SH-SY5Y (cell line): Measurements from ENCODE around the gene ABTB2.

ENCODE experiments used
- GATA2 ChIP-seq: IDR thresholded peaks from 2 replicates; pipeline ENCODE4 v1.6.1; 2011; ENCODE audit warnings: mild to moderate bottlenecking, low read depth, low read length
- GATA3 ChIP-seq: IDR thresholded peaks from 2 replicates; pipeline ENCODE4 v1.6.1; 2011; ENCODE audit warnings: low read depth, mild to moderate bottlenecking, low read length, moderate library complexity

Gene ABTB2

DNA sequence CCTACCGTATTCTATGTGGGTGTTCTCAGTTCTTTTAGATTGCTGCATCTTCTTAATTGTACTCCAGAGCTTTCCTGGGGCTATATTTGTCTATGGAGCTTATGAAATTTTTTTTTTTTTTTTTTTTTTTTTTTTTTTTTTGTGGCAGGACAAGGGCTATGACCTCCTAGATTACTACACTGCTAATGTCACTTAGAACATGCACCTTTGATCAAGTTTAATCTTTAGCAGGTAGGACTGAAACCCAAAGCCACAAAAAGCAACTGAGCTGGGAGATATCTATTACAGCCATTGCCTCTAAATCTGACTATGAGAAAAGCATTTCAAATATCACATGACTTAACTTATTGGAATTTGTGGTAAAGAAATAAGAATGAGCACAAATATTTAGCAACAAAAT lies 21.7 kb upstream of the ABTB2 start:
- TF ChIP-seq GATA2 (no peak), GATA3 (no peak)

DNA sequence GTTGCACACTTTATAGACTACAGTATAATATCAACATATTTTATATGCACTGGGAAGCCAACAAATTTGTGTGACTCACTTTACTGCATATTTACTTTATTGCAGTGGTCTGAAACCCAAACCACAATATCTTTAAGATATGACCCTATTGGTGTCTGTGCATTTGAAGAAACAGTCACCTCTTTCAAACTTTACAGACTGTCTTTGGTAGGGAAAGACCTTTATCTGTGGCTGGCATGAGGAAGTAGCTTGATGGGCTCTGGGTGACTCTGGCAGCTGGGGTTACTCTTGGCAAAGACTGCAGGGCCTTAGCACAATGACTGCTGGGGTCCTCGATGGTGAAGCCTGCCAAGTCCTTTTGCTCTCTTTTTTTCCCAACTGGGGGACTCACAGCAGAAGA lies 21.3 kb upstream of the ABTB2 start:
- TF ChIP-seq GATA3 (no peak), GATA2 (no peak)

GRCh38 chr11:34373727-34374126 lies 15.9 kb upstream of the ABTB2 start:
- TF ChIP-seq GATA2 = no peak
- TF ChIP-seq GATA3 = no peak

GRCh38 chr11:34366522-34366921 lies 8.7 kb upstream of the ABTB2 start:
- TF ChIP-seq GATA2 (no peak), GATA3 (no peak)

DNA sequence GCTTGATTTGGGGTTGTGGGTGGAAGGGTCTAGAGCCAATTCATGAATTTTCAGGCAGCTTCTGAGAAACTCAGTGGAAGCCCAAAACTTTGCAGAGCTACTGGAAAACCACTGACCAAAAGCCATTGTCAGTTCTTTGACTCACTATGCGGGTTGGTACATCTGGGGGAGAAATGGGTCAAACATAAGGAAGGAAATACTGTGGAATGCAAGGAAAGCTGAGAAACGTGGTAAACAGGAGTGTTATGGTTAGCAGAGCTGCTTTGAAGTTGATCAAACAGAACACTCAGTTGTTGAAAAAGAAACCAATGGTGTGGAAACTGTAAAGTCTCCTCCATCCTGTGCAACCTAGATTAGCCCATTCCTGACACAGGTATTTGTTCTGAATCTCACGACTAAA lies 6.3 kb upstream of the ABTB2 start:
- TF ChIP-seq GATA2 (no peak), GATA3 (no peak)

DNA sequence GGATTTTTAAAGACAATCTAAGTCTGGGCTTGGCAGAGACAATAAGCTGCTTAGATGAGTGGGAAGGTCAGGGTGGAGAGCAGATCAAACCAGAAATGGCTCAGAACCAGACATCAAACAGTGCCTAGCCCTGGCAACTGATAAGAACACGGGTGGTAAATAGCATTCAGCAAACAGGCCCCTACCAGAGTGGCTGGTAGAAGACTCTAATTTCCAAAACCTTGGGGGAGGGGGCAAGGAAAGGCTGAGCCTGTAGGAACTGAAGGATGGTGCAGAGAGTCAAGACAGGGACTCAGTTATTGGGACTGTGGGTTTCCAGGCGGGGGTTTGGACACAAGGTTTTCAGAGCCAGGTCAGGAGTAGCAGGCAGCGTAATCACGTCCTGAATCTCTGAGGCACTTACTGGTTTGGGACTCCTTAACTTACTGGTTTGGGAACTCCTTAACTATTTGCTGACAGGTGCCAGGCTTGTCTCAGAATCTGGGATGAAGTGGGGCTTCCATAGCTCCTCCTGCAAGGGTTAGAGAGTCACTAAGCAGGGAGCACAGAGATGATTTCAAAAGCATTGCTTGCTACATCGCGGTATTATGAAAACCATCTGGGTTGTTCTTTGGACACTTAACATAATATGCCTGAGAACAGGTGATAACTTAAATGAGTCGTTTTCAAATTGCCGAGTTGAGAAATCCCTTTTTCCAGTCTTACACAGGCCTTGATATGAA lies 5.7 kb upstream of the ABTB2 start:
- TF ChIP-seq GATA2 (no peak), GATA3 (no peak)

DNA sequence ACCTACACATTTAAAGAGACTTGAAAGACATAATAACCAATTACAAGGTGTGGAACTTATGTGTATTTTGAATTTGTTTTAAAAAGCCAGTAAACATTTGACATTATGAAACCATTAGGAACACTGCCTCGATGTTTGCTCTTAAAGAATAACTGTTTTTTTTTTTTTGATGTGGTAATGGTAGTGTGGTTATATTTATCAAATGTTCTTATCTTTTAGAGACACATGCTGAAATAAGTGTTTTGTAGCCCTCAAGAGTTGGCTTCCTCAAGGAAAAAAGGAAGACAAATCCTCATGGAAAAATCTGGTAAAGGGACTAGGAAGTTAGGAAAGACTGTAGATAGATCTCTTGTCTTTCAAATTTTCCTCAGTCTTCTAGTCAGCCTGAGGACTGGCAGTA lies 2.2 kb upstream of the ABTB2 start:
- no peak for TF ChIP-seq GATA3
- no peak for TF ChIP-seq GATA2

- TF ChIP-seq GATA3 = no peak
- no peak for TF ChIP-seq GATA2
Observed at GRCh38 chr11:34359548-34359891, 1.7 kb upstream of the ABTB2 start.

DNA sequence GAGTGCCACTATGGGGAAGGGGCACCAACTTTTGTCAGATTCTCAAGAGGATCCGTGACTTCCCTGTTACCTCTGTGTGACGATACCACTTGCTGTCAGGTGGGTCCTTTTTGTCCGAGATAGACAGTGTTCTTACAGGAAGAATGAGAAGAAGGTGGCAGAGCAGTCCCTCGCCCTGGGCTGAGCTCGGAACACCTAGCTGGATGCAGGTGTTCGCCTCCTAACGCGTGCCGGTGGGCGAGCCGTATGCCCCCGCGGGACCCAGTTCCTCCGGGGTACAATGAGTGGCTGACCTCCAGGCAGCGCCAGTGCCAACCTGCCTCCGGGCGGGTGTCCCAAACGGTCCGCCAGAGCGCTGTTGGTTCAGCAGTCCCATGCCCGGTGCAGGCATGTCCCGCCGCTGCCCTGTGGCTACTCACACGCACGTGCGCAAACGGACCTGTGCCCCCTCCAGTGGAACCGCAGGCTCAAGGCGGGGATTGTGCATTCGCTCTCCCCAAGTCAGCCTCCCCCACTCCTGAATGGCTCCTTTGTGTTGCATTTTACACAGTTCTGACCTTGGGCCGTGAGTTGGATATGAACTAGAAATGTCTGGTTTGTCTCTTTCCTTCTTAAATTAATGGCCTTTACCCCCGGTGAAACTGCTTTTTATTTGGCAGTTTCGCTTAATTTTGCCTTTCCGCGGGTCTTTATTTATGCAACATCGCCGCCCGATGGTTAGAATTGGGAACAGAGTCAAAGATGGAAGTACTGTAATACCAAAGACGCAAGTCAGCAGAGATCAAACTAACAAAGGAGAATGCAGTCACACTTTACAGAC lies 1.1 kb upstream of the ABTB2 start:
- no peak for TF ChIP-seq GATA2
- TF ChIP-seq GATA3 = no peak

- TF ChIP-seq GATA3 = no peak
- no peak for TF ChIP-seq GATA2
Observed at GRCh38 chr11:34358258-34358727, 483 bp upstream of the ABTB2 start.

DNA sequence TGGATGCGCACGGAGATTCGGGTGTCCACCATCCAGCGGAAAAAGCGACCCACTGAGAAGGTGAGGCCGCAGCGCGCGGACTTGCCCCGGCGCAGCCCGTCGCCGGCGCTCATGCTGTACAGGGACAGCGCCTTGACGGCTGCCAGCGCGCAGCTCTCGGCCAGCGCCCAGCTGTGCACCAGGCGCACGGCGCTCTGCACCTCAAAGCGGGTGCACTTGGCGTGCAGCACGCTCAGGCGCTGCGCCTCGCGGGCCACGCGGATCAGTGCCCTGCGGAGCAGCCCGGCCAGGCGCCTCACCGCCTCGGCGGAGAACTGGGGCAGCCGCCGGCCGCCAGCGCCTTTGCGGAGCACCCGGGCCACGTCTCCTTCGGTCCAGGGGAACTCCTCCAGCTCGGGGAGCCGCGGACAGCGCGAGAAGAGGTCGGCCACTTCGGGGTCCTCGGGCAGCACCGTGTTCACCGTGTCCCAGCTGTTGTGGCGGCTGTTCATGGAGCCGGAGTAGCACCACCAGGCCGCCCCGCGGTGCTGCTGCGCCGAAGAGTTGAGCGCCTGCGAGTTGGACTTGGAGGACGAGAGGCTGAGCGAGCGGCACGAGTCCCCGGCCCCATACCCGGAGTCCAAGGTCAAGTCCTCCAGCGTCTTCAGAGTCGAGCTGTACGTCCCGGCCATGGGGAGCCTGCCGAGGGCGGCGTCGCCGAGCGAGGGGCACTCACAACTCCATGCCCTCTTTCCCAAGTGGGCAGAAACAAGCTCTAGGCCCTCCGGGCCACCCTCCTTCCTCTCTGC lies 703 bp downstream of the ABTB2 start:
- TF ChIP-seq GATA2 (no peak), GATA3 (no peak)

GRCh38 chr11:34356576-34356912 lies 1.3 kb downstream of the ABTB2 start:
- TF ChIP-seq GATA3 = no peak
- no peak for TF ChIP-seq GATA2

DNA sequence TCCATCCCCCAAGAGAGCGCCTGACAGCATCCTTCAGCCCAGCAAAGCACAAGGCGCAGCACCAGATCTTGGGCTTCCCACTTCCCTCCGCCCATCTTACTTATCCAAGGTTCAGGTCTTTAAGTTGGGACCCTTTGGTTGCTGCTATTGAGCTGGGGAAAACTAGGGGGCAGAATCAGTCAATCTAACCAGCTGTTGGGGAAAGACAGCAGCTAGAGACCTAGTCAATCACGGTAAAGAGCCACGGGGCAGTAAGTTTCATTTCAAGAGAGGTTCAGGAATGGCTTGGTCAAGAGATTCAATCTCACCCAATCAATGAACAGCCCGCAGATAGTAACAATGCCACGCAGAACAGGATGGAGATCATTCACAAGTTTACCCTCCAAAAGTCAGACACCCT lies 1.7 kb downstream of the ABTB2 start:
- TF ChIP-seq GATA2 = no peak
- TF ChIP-seq GATA3 = no peak

DNA sequence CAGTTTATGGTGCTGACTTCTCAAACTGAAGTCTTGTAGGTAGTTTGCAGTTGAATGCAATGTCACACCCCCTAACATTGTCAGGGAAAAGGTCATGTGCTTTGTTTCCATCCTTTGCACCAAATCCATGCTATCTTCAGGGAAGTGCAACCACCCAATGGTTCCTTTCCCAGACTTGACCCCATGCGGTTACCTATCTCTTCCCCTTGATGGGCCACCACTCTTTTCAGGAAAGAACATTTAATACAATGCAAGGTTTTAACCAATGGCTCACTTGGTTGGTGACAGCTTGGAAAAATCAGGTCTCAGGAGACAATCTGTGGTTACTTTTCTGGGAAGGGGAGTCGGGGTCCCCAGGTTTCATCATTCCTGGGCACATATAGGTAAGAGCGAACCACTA lies 2.1 kb downstream of the ABTB2 start:
- TF ChIP-seq GATA2 = no peak
- no peak for TF ChIP-seq GATA3

DNA sequence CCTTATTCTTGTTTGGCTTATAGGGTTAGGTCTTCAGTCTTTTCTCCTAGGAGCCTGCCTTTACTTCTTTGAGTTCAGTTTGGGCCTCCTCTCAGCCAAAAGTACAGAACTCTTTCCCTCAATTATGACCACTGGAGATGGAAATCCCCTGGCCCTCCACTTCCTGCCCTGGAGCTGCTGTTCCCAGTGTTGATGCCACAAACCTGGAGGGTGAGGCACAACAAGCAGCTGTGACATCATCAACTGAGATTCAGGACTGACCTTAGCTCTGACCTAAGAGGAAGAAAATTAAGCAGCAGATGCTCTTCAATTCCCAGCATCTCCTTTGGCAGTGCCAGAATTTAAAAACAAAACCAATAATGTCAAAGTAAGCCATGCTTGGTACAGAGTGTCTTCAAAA lies 3.0 kb downstream of the ABTB2 start:
- TF ChIP-seq GATA2 (no peak), GATA3 (no peak)

GRCh38 chr11:34353881-34354280 lies 3.9 kb downstream of the ABTB2 start:
- TF ChIP-seq GATA3 (no peak), GATA2 (no peak)
